Muscle of back (tissue), 11 donors: ENCODE results near the gene GPAT2. TPM values are rescaled to one million over a fixed set of nuclear protein-coding genes. Genes with fewer than 3 reads are reported as not detected.
"Not testable (repeated sequence)": the region's sequence is repeated elsewhere in the genome, so short reads cannot be mapped to it uniquely, and the experiment has no call there.

Experiments used
- DNase-seq, 3 donors: peaks; one replicate each; pipeline versions ENCODE4 v3.0.0 to v3.0.0-alpha.2; 2013
- polyA plus RNA-seq, 10 donors: library from polyadenylated mRNA; unstranded; fragments of 120-200 nt; gene quantifications; one replicate each; pipeline ENCODE4 v1.2.1, GENCODE V29; 2013; ENCODE audit not compliant: insufficient read length in 10 of 10

Gene GPAT2
- polyA plus RNA-seq, 10 donors = 2.2 to 9.0 (median 5.2) TPM

DNA sequence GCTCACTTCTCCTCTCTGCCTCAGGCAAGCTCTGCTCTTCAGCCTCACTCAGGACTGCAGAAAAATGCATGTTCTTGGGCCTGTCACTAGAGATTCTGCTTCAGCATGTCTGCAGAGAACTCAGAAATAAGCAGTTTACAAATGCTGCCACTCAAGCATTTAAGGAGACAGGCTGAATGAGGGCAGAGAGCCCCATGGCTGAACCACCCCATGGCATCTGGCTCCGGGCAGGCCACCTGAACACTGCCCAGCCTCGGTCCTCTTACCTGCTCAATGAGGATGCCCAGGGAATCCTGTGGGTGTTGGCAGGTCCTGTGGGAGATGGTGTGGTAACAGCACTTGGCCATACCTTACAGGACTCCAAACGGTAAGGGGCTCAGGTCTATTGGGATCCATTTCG lies 31.2 kb upstream of the GPAT2 start:
- not testable (repeated sequence) for DNase-seq

DNA sequence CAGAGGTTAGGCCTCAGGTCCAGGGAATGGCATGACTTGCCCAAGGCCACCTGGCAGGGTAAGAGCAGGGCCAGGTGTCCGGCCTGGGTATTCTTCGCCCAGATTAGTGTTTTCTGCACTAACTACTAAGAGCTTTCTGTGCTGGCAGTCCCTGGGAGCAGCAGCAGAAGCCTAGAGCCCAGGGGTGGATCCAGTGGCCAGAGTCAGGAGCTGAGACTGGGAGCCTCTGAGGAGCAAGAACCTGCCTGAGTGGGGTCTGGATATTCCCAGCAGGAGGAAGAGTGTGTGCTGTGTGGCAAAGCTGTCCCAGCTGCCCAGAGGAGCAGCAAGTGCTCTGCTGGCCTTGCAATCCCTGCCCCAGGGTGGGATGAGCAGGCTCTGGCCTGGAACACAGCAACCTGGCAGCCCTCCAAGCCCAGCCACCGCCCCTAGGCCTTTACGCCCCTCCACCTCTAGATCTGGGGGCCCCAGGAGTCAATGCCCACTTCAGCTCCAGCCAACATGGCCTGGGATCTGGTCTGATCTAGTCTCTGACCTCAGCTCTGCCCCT lies 30.7 kb upstream of the GPAT2 start:
- DNase-seq = no peak

DNA sequence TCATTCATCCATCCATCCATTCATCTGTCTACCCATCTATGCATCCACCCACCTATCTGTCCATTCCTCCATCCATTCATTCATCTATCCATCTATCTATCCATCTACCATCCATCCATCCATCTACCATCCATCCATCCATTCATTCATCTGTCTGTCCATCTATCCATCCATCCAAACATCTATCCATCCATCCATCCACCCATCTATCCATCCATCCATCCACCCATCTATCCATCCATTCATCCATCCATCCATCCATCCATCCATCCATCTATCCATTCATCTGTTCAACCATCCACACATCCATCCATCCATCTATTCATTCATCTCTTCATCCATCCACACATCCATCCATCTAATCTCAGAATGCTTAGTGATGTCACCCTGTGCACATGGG lies 30.0 kb upstream of the GPAT2 start:
- DNase-seq = not testable (repeated sequence)

DNA sequence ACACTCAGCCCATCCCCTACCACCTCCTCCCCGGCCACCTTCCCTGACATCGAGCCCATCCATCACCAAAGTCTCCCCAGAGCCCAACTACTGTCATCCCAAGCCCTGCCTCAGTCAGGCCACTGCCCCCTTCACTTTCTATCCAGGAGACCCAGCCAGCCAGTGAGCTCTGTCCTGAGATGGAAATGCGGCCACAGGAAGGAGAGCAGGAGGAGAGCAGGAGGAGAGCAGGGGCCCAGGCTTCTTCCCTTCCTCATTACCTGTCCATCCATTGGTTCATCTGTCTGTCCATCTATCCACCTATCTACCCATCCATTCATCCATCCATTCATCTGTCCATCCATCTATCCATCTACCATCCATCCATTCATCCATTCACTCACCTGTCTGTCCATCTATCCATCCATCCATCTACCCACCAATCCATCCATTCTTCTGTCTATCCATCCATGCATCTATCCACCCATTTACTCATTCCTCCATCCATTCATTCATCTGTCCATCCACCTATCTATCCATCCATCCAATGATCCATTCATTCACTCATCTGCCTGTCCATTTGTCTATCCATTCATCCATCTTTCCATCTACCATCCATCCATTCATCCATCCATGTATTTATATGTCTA lies 29.4 kb upstream of the GPAT2 start:
- not testable (repeated sequence) for DNase-seq

GRCh38 chr2:96063116-96063899 lies 28.6 kb upstream of the GPAT2 start:
- not testable (repeated sequence) for DNase-seq

GRCh38 chr2:96062483-96062882 lies 27.8 kb upstream of the GPAT2 start:
- not testable (repeated sequence) for DNase-seq

GRCh38 chr2:96061901-96062300 lies 27.2 kb upstream of the GPAT2 start:
- DNase-seq = not testable (repeated sequence)

- not testable (repeated sequence) for DNase-seq
Observed at GRCh38 chr2:96061197-96061817, 26.6 kb upstream of the GPAT2 start.

GRCh38 chr2:96060325-96060724 lies 25.6 kb upstream of the GPAT2 start:
- not testable (repeated sequence) for DNase-seq

GRCh38 chr2:96059443-96059842 lies 24.7 kb upstream of the GPAT2 start:
- not testable (repeated sequence) for DNase-seq

DNA sequence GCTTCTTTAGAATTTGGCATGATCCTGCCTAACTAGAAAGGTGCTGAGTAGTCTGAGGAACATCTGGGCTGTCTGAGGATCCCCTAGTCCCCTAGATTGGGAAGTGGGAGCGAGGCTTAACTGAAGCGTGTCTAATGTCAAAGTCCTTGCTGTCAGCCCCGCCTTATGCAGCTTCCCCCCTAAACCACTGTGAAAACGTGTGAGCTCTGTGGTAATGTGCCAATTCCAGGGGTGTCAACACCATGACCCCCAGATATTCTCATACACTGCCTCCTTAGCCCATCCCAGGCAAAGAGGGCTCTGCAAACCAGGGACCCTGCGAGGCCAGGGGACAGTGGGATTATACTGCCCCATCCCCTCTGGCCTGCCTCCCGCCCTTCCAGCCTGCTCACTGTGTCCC lies 21.1 kb upstream of the GPAT2 start:
- not testable (repeated sequence) for DNase-seq

GRCh38 chr2:96054537-96054936 lies 19.8 kb upstream of the GPAT2 start:
- DNase-seq = not testable (repeated sequence)

DNA sequence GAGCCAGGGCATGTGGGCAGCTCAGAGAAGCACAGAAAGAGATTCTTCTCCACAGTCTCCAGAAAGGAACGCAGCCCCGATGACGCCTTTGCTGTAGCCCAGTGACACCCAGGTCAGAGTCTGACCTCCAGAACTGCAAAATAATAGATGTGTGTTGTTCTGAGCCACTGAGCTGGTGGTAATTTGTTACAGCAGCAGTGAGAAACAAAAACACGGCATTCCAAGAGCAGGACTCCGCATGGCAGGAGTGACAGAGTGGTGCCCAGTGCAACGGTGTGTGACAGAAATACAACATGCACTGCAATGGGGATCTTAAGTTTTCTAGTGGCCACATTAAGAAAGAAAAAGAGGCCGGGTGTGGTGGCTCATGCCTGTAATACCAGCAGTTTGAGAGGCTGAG lies 18.7 kb upstream of the GPAT2 start:
- not testable (repeated sequence) for DNase-seq

DNA sequence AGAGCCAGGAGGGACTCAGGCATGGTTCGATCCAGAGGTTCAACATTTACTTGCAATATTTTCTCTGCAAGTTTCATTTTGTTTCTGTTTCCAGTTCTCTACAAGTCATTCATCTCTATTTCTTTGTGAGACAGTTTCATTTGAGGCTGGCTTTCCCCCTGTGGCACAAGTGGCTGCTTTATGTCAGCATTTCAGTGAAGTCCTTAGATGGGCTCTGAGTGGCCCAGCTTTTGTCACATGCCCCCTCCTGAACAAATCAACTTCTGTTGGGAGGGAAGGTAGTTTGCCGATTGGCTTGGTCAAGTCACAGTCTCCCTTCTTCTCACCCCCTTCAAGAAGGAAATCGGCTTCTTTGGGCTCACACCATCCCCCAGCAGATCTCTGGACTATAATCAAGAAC lies 17.9 kb upstream of the GPAT2 start:
- not testable (repeated sequence) for DNase-seq

DNA sequence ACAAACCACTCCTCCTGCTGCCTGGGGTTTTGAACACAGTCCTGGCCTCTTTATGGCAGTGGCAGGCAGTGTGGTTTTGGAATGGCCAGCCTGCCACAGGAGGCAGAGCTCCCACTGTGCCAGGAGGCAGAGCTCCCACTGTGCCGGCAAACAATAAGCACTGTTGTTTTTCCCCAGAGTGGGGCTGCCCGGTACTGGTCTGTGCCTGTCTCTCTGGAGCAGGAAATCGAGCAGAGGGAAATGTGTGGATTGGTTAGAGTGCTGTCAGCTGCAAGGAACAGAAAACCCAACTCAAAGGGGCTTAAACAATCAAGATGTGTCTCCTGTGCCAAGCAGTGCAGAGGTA lies 15.2 kb upstream of the GPAT2 start:
- DNase-seq = not testable (repeated sequence)

DNA sequence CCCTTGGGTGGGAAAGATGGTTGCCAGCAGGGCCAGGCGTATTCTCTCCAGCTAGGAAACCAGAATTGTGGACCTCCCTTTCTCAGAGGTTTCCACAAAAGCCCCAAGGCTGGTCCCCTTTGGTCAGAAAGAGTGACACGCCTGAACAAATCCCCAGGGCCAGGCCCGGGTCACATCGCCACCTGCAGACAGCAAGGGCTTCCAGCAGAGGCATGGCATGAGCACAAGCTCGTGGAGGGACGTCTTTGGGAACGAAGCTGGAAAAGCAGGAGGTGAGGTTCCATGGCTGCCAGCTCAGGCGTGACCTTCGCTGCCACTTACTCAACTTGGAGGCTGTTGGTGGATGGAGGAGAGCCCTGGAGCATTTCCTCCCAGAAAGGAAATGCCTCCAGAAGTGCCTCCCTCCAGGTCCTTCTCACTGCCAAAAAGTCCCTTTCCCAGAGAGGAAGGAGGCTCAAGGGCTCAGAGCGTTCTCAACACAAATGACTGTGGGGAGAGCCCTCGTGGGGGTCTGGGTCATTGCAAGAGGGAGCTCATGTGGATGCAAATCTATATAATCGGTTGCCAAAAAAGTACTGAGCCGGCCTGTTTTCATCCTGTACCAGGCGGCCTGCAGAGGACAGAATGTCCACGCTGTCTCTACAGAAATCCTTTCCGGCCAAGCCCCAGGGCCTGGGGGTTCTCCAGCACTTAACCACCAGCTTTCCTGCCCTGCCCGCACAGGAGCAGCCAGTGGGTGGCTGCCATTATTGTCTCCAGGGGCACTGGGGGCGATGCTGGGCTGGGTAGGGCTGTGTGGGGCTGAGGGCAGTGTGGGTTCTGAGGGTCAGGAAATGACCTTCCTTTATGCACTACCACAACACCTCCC lies 14.6 kb upstream of the GPAT2 start:
- DNase-seq = not testable (repeated sequence)

DNA sequence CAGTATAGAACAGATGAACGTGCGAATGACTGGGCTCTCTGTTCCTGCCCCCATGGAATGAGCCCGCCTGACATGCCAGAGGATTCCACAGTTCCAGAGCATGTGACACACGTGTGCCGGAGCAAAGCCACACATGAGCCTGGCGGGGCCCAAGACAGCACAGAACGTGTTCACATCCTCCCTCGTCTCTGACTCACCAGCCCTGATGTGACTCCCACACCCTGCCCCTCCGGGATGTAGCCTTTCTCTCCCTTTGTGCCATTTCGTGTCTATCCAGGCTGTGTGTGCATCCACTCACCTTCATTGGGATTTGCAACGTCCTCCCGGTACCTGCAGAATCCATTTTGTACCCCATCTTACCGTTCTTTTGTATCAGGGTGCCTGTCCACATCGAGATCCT lies 838 bp upstream of the GPAT2 start:
- DNase-seq = not testable (repeated sequence)

DNA sequence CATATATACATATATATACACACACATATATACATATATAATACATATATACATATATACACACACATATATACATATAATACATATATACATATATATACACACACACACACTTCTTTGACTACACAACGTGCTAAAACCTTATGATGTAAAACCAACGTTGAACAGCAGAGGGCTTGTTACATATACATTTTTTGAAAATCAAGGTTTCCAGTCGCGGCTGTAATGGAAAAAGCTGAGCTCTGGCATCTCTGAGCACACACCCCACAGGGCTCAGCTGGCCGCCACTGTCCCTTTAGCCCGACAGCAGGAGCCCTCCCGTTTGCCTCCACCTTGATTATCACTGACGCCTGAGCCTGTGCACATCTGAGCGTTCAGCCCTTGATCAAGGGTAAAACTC lies 719 bp downstream of the GPAT2 start:
- not testable (repeated sequence) for DNase-seq

DNA sequence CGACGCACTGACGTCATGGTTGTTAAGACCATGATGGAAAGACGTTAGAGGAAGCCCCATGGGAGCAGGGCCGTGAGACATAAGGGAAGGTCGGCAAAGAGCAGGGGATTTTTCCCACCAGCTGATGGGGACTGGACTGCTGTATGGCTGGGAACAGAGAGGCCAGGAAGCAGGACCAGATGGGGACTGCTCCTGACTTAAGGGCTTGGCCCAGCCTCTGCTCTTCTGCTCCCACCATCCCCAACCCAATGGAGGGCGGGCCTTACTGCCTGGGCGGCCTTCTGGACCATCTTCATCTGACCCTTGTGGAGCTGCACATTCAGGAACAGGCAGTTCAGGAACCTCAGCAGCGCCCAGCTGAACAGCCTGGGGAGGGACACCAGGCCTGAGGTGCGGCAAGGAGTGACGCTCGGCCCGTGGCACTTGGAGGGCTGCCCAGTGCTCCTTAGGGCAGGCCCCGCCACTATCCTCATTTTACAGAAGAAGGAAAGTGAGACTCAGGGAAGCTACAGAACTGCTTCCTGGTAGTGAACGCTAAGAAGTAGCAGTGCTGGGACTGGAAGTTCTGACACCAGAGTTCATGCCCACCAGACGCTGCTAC lies 6.9 kb downstream of the GPAT2 start:
- not testable (repeated sequence) for DNase-seq

- DNase-seq = not testable (repeated sequence)
Observed at GRCh38 chr2:96025755-96026154, 9.0 kb downstream of the GPAT2 start.

DNA sequence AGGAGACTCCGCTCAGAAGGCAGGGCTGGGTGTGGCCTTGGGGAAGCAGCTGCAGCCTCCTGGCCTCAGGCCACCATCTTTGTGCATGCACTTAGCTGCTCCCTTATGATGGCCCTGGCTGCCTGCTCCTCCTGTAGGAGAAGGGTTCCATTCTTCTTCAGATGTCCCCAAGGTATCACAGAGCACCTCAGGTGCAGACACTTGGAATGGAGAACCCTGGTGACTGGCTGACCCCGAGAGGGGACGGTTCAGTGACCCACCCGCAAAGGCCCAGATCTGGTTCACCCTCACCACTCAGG lies 9.6 kb downstream of the GPAT2 start:
- peak; percentile 10 to 67 (median 34) for DNase-seq
